K562 (cell line): Measurements from ENCODE around the gene RNF223. TPM values are rescaled to one million over a fixed set of nuclear protein-coding genes. Genes with fewer than 3 reads are reported as not detected.
A peak's percentile ranks its signal among the peaks of the same experiment; 100 is the strongest.

ENCODE experiments used
- CREM ChIP-seq: IDR thresholded peaks from 2 replicates; pipeline ENCODE4 v1.6.1; 2014; ENCODE audit warnings: antibody characterized with exemption, low read depth
- KDM2B ChIP-seq: fragments of 250-450 bp; sonication (Bioruptor Pico); IDR thresholded peaks from 2 replicates; pipeline ENCODE4 v1.8.0; 2021; ENCODE audit warnings: mild to moderate bottlenecking, moderate library complexity
- PHF8 ChIP-seq: fragments of 200-600 bp; sonication (generic); IDR thresholded peaks from 2 replicates; pipeline ENCODE4 v1.6.1; 2012; ENCODE audit warnings: mixed run types, mild to moderate bottlenecking, inconsistent platforms, low read length, moderate library complexity, borderline replicate concordance
- POLR2H ChIP-seq: IDR thresholded peaks from 2 replicates; pipeline ENCODE4 v1.6.1; 2016; ENCODE audit warnings: missing genetic modification characterization, low read depth, mild to moderate bottlenecking, control low read depth, missing compliant biosample characterization, moderate library complexity
- RBBP5 ChIP-seq: fragments of 200-600 bp; sonication (generic); IDR thresholded peaks from 2 replicates; pipeline ENCODE4 v1.6.1; 2012; ENCODE audit warnings: borderline replicate concordance, mild to moderate bottlenecking, low read length, control low read depth, inconsistent platforms; ENCODE audit not compliant: insufficient read depth, poor library complexity, severe bottlenecking
- SIN3B ChIP-seq: fragments of 450-650 bp; IDR thresholded peaks from 2 replicates; pipeline ENCODE4 v1.6.1; 2017; ENCODE audit warnings: low read depth, mild to moderate bottlenecking, moderate library complexity
- ZBTB12 ChIP-seq: fragments of 250-450 bp; sonication (Bioruptor Pico); IDR thresholded peaks from 2 replicates; pipeline ENCODE4 v1.4.0; 2020
- ZNF184 ChIP-seq: sonication (generic); formaldehyde crosslinking; IDR thresholded peaks from 2 replicates; pipeline ENCODE4 v1.5.0; 2020; ENCODE audit warnings: missing genetic modification reagents
- ZNF431 ChIP-seq: sonication (generic); formaldehyde crosslinking; IDR thresholded peaks from 2 replicates; pipeline ENCODE4 v1.8.0; 2022; ENCODE audit warnings: mild to moderate bottlenecking, missing genetic modification reagents
- polyA plus RNA-seq, 8 experiments: library from polyadenylated mRNA; depleted of rRNA in 4 of 8; stranded (reverse) in 5 of 8; unstranded in 3 of 8; fragments of >200 nt; fragmentation: Nextera tagmentation in 2 of 8; fragmentation: Illumina TruSeq in 1 of 8; extraction: Ambion mirVana in 2 of 8; extraction: Trizol in 1 of 8; gene quantifications; 2 replicates each; pipeline versions ENCODE4 v1.2.1 to v1.2.3, GENCODE V29; 2011 to 2014; ENCODE audit warnings: inconsistent platforms in 1 of 8, missing spikeins in 1 of 8
- total RNA-seq, 7 experiments: library from RNA; depleted of rRNA in 6 of 7; stranded (reverse); fragments of >200 nt in 6 of 7; fragmentation: Illumina TruSeq in 2 of 7; extraction: Trizol in 2 of 7; gene quantifications; 2 replicates each; pipeline versions ENCODE4 v1.2.1 to v1.2.3, GENCODE V29; 2011 to 2021; ENCODE audit warnings: low replicate concordance in 1 of 7
- TF ChIP-seq, protein P1 (sequence below): sonication (generic); formaldehyde crosslinking; IDR thresholded peaks from 2 replicates; pipeline ENCODE4 v1.8.0; 2022; ENCODE audit warnings: mild to moderate bottlenecking, missing genetic modification reagents, borderline replicate concordance
- TF ChIP-seq, protein P2 (sequence below): fragments of 200-800 bp; sonication (Bioruptor generic); IDR thresholded peaks from 2 replicates; pipeline ENCODE4 v1.6.1; 2016; ENCODE audit warnings: missing genetic modification characterization, missing compliant biosample characterization
- TF ChIP-seq, protein P3 (sequence below): sonication (generic); formaldehyde crosslinking; IDR thresholded peaks from 2 replicates; pipeline ENCODE4 v1.8.1; 2023; ENCODE audit warnings: mild to moderate bottlenecking, missing genetic modification reagents
- TF ChIP-seq, protein P4 (sequence below): sonication (generic); formaldehyde crosslinking; IDR thresholded peaks from 2 replicates; pipeline ENCODE4 v1.8.0; 2022; ENCODE audit warnings: missing genetic modification reagents, mild to moderate bottlenecking, moderate library complexity, borderline replicate concordance

The RNF223 gene
- total and polyA plus RNA-seq, 9 of the 15 experiments (the other 6 are each of a cell fraction or from before 2014, with no cell fraction given), result 0.04 to 0.32 TPM; not detected in 7

DNA sequence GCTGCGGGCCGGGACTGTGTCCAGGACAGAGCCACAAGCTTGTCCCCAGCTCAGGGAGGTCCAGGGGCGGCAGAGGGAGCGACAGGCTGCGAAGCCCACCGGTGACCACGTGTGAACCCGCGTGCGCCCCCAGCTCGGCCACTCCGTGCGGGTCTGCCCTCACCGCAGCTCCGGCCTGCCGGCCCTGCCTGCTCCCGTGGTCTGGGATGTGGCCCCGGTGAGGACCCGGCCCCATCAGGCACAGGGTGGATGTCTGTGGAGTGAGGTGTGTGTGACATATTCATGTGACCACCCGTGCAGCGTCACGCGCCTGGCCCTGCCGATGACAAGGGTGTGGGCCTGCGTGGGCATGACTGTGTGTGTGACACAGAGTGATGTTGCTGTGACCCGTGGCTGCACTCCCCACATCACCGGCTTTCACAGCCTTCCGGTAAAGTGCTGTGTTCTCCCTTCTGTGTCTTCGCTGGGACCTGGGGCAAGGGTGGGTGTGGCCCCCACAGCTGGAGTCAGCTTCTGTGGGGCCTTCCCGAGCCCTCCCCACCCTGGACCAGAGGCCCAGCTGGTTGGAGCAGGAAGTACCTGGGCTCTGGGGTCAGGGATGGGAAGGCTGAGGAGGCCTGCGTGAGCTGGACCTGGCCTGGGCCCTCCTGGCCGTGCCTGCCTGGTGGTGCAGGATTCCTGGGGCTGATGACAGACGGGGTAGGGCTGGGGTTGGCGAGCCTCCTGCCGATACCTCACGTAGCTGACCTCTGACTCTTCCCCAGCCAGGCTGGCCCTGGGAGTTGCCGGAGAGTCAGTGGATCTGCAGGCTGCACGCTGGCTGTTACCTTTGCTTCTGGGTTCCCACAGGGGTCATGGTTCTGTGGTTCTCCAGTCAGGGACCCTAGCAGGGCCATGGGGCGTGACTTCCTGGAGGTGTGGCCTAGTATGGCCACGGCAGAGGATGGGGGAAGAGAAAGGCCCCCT is 4.1 kb downstream of the RNF223 start (continued):
- TF ChIP-seq, protein P1, sequence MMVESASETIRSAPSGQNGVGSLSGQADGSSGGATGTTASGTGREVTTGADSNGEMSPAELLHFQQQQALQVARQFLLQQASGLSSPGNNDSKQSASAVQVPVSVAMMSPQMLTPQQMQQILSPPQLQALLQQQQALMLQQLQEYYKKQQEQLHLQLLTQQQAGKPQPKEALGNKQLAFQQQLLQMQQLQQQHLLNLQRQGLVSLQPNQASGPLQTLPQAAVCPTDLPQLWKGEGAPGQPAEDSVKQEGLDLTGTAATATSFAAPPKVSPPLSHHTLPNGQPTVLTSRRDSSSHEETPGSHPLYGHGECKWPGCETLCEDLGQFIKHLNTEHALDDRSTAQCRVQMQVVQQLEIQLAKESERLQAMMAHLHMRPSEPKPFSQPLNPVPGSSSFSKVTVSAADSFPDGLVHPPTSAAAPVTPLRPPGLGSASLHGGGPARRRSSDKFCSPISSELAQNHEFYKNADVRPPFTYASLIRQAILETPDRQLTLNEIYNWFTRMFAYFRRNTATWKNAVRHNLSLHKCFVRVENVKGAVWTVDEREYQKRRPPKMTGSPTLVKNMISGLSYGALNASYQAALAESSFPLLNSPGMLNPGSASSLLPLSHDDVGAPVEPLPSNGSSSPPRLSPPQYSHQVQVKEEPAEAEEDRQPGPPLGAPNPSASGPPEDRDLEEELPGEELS (CRISPR knock-in tag), result no peak
- no peak for TF ChIP-seq RBBP5
- TF ChIP-seq ZNF184, result no peak
- TF ChIP-seq ZNF431 (CRISPR knock-in tag), result no peak
- TF ChIP-seq KDM2B (CRISPR knock-in tag), result 0 out of 2 replicates have a peak, but pooled peaks have one; percentile 6
- TF ChIP-seq, protein P2, sequence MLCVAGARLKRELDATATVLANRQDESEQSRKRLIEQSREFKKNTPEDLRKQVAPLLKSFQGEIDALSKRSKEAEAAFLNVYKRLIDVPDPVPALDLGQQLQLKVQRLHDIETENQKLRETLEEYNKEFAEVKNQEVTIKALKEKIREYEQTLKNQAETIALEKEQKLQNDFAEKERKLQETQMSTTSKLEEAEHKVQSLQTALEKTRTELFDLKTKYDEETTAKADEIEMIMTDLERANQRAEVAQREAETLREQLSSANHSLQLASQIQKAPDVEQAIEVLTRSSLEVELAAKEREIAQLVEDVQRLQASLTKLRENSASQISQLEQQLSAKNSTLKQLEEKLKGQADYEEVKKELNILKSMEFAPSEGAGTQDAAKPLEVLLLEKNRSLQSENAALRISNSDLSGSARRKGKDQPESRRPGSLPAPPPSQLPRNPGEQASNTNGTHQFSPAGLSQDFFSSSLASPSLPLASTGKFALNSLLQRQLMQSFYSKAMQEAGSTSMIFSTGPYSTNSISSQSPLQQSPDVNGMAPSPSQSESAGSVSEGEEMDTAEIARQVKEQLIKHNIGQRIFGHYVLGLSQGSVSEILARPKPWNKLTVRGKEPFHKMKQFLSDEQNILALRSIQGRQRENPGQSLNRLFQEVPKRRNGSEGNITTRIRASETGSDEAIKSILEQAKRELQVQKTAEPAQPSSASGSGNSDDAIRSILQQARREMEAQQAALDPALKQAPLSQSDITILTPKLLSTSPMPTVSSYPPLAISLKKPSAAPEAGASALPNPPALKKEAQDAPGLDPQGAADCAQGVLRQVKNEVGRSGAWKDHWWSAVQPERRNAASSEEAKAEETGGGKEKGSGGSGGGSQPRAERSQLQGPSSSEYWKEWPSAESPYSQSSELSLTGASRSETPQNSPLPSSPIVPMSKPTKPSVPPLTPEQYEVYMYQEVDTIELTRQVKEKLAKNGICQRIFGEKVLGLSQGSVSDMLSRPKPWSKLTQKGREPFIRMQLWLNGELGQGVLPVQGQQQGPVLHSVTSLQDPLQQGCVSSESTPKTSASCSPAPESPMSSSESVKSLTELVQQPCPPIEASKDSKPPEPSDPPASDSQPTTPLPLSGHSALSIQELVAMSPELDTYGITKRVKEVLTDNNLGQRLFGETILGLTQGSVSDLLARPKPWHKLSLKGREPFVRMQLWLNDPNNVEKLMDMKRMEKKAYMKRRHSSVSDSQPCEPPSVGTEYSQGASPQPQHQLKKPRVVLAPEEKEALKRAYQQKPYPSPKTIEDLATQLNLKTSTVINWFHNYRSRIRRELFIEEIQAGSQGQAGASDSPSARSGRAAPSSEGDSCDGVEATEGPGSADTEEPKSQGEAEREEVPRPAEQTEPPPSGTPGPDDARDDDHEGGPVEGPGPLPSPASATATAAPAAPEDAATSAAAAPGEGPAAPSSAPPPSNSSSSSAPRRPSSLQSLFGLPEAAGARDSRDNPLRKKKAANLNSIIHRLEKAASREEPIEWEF, result no peak
- no peak for TF ChIP-seq ZBTB12 (CRISPR knock-in tag)
- TF ChIP-seq SIN3B, result no peak
- TF ChIP-seq, protein P3, sequence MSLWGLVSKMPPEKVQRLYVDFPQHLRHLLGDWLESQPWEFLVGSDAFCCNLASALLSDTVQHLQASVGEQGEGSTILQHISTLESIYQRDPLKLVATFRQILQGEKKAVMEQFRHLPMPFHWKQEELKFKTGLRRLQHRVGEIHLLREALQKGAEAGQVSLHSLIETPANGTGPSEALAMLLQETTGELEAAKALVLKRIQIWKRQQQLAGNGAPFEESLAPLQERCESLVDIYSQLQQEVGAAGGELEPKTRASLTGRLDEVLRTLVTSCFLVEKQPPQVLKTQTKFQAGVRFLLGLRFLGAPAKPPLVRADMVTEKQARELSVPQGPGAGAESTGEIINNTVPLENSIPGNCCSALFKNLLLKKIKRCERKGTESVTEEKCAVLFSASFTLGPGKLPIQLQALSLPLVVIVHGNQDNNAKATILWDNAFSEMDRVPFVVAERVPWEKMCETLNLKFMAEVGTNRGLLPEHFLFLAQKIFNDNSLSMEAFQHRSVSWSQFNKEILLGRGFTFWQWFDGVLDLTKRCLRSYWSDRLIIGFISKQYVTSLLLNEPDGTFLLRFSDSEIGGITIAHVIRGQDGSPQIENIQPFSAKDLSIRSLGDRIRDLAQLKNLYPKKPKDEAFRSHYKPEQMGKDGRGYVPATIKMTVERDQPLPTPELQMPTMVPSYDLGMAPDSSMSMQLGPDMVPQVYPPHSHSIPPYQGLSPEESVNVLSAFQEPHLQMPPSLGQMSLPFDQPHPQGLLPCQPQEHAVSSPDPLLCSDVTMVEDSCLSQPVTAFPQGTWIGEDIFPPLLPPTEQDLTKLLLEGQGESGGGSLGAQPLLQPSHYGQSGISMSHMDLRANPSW (CRISPR knock-in tag), result no peak
- TF ChIP-seq, protein P4, sequence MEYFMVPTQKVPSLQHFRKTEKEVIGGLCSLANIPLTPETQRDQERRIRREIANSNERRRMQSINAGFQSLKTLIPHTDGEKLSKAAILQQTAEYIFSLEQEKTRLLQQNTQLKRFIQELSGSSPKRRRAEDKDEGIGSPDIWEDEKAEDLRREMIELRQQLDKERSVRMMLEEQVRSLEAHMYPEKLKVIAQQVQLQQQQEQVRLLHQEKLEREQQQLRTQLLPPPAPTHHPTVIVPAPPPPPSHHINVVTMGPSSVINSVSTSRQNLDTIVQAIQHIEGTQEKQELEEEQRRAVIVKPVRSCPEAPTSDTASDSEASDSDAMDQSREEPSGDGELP (CRISPR knock-in tag), result peak; percentile 90
- no peak for TF ChIP-seq PHF8
- no peak for TF ChIP-seq POLR2H (tag)
- TF ChIP-seq CREM, result no peak
